ENCODE measurements around the gene ATP10A. TPM values are rescaled to one million over a fixed set of nuclear protein-coding genes. Genes with fewer than 3 reads are reported as not detected.

Gene ATP10A
- total RNA-seq, 1 experiment from 2014 or later: 0.02 TPM

DNA sequence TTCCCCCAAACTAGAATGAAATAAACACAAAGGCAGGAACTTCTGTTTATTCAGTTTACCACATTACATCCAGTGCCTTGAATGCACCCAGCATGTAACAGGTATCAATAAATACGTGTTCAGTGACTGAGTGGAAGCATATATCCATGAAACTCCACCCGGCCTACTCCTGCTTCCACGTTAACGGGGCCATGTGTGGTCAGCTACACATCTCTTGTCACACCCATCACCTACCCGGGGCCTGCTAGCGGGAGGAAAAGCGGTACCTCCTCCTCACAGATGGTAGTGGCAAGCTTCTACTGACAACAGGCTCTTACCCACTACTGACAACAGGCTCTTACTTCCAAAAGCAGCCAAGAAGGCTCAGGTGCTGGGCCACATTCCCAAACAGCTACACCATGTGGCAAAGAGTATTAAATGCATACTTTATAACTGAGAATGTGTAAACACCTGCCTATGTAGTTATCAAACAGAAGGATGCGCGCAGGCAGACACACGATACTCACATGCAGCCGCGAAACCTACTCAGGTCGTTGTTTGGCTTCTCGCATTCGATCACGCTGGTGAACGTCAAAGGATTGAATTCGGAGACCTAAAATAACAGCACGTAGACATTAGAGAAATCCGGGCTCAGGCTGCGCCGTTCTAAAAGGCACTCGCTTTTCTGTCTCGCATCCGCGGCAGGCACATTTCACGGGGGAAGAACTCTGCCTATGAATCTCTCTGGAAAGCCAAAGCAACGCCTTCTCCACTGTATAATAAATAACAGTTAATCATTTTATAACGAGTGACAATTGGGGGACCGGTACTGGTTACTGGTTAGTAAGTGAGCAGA, 127.4 kb downstream of the ATP10A start:
- ChIA-PET RAD21 (ENCODE audit: low non-redundant PET in 1 of 2, low total read pairs in 2 of 2, uncharacterized antibody in 2 of 2, unreplicated experiment in 2 of 2) (no interaction called here), POLR2A (no interaction called here), CTCF (no interaction called here)
- intact Hi-C loops (cut with micrococcal nuclease): no loop called here
- ATAC-seq: no peak
- TF ChIP-seq POLR2A (IDR thresholded peaks at IDR 0.05; ENCODE audit: borderline replicate concordance, extremely low read depth, insufficient read depth, insufficient read length) (no peak), ELF1 (IDR thresholded peaks at IDR 0.05; ENCODE audit: borderline replicate concordance, low read depth) (no peak), POLR2AphosphoS5 (IDR thresholded peaks at IDR 0.05; ENCODE audit: low read depth, low read length) (no peak), FOSL1 (IDR thresholded peaks at IDR 0.05; ENCODE audit: low read depth) (no peak), SP1 (IDR thresholded peaks at IDR 0.05; ENCODE audit: low read depth) (no peak), EZH2 (IDR thresholded peaks at IDR 0.05) (no peak), ZFX (IDR thresholded peaks at IDR 0.05) (no peak), EZH2phosphoT487 (IDR thresholded peaks at IDR 0.05; ENCODE audit: borderline replicate concordance) (no peak), CBX3 (IDR thresholded peaks at IDR 0.05; ENCODE audit: low read depth) (no peak), CEBPB (IDR thresholded peaks at IDR 0.05; ENCODE audit: low read depth) (no peak), SIN3A (IDR thresholded peaks at IDR 0.05; ENCODE audit: low read depth) (no peak)
- TF ChIP-seq, protein P1, sequence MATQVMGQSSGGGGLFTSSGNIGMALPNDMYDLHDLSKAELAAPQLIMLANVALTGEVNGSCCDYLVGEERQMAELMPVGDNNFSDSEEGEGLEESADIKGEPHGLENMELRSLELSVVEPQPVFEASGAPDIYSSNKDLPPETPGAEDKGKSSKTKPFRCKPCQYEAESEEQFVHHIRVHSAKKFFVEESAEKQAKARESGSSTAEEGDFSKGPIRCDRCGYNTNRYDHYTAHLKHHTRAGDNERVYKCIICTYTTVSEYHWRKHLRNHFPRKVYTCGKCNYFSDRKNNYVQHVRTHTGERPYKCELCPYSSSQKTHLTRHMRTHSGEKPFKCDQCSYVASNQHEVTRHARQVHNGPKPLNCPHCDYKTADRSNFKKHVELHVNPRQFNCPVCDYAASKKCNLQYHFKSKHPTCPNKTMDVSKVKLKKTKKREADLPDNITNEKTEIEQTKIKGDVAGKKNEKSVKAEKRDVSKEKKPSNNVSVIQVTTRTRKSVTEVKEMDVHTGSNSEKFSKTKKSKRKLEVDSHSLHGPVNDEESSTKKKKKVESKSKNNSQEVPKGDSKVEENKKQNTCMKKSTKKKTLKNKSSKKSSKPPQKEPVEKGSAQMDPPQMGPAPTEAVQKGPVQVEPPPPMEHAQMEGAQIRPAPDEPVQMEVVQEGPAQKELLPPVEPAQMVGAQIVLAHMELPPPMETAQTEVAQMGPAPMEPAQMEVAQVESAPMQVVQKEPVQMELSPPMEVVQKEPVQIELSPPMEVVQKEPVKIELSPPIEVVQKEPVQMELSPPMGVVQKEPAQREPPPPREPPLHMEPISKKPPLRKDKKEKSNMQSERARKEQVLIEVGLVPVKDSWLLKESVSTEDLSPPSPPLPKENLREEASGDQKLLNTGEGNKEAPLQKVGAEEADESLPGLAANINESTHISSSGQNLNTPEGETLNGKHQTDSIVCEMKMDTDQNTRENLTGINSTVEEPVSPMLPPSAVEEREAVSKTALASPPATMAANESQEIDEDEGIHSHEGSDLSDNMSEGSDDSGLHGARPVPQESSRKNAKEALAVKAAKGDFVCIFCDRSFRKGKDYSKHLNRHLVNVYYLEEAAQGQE (IDR thresholded peaks at IDR 0.05; ENCODE audit: low read depth): no peak
- TF ChIP-seq, protein P2, sequence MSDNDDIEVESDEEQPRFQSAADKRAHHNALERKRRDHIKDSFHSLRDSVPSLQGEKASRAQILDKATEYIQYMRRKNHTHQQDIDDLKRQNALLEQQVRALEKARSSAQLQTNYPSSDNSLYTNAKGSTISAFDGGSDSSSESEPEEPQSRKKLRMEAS (IDR thresholded peaks at IDR 0.05): no peak
- TF ChIP-seq, protein P3, sequence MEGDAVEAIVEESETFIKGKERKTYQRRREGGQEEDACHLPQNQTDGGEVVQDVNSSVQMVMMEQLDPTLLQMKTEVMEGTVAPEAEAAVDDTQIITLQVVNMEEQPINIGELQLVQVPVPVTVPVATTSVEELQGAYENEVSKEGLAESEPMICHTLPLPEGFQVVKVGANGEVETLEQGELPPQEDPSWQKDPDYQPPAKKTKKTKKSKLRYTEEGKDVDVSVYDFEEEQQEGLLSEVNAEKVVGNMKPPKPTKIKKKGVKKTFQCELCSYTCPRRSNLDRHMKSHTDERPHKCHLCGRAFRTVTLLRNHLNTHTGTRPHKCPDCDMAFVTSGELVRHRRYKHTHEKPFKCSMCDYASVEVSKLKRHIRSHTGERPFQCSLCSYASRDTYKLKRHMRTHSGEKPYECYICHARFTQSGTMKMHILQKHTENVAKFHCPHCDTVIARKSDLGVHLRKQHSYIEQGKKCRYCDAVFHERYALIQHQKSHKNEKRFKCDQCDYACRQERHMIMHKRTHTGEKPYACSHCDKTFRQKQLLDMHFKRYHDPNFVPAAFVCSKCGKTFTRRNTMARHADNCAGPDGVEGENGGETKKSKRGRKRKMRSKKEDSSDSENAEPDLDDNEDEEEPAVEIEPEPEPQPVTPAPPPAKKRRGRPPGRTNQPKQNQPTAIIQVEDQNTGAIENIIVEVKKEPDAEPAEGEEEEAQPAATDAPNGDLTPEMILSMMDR (IDR thresholded peaks at IDR 0.05 in 2 of 3, conservative IDR thresholded peaks at IDR 0.05 in 1 of 3; ENCODE audit: borderline replicate concordance in 1 of 3, insufficient read depth in 1 of 3, low read depth in 2 of 3, low read length in 2 of 3): no peak
- Histone ChIP-seq H3K27ac (ENCODE audit: low read depth, low read length) (no peak overlapping the region), H3K9ac (ENCODE audit: low read length) (no peak overlapping the region), H3K9me3 (ENCODE audit: control insufficient read depth in 1 of 2, insufficient read depth in 1 of 2, low read depth in 1 of 2, low read length in 2 of 2) (peaks cover 3 to 20% of the 10 kb centered on the region in 2 experiments; a peak in 2 of 4 replicates), H3K4me2 (ENCODE audit: low read length) (no peak overlapping the region), H3K4me3 (replicated peaks in 1 of 2; ENCODE audit: low read depth in 1 of 2, low read length in 2 of 2) (no peak overlapping the region), H3K9me2 (ENCODE audit: insufficient read depth) (no peaks in the 10 kb centered on the region), H3K36me3 (ENCODE audit: control insufficient read depth in 1 of 2, insufficient read depth in 2 of 2, low read length in 2 of 2) (no peaks in the 10 kb centered on the region), H4K20me1 (ENCODE audit: insufficient read depth) (no peaks in the 10 kb centered on the region), H2AFZ (ENCODE audit: low read depth, low read length, poor library complexity, severe bottlenecking) (no peak overlapping the region), H3K27me3 (ENCODE audit: insufficient read depth, low read length) (no peaks in the 10 kb centered on the region), H3K4me1 (ENCODE audit: control insufficient read depth in 1 of 2, insufficient read depth in 2 of 2, low read length in 2 of 2) (no peaks in the 10 kb centered on the region), H3K79me2 (ENCODE audit: insufficient read depth, low read length) (no peaks in the 10 kb centered on the region)
- BruUV-seq (replicated peaks): no TSS peak
- no peak for DNase-seq (ENCODE audit: low read depth, low spot score)
